Activated CD4-positive, alpha-beta T cell treated with anti-CD3 and anti-CD28 coated beads, Interleukin-10, Interleukin-2, amounts not matched to agents 100 ng/mL and 50 ng/mL, durations not matched to agents 16 hours and 8 hours (primary cell): ENCODE results near the gene CIT.
"Not testable (repeated sequence)": the region's sequence is repeated elsewhere in the genome, so short reads cannot be mapped to it uniquely, and the experiment has no call there.

Experiments used
- DNase-seq: peaks from one replicate; pipeline ENCODE4 v3.0.0-alpha.2; 2020

The CIT gene

DNA sequence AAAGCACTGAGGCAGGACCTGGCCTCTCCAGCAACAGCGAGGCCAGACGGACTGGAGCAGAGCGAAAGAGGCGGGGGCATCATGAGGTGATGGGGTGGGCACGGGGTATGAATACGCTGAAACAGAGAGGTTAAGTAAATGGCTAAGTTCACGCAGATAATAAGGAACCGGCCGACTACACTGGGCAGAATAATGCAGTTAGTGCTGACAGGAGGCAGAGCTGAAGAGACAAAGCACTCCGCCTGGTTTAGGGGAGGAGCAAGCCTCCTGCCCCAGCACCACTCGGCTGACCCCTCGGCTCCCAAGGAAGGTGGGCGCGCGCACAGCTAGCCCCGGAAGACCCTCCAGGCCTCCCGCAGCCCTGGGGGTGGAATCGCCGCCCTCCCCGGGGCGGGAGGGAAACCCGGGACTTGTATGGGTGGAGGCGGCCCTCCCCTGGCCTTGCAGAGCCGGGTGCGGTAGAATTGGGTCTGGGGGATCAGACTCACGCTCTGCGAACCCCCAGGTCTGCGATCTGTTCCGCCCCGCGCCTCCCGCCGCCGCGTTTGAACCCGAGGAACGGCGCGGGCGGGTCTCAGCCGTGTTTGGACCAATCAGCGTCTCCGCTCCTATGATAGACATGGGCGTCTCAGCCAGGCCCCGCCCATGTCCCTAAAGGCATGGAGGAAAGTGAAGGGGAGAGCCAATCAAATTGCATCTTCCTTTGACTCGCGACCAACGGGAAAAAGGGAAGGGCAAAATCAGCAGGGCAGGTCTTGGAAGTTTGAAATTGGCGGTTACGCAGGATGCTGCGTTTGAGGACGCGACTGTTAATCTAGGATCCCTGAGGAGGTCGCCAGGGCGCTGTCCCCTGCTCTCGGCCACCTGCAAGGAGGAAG, at the start of gene CIT:
CIT (minus strand) TSS at position 560 of the 878 bp plus-strand sequence. CDS start 1,152 bp downstream, outside the sequence.
- DNase-seq = peak; percentile 95

GRCh38 chr12:119925269-119925668, 48.1 kb upstream of the CIT start:
- no peak for DNase-seq

DNA sequence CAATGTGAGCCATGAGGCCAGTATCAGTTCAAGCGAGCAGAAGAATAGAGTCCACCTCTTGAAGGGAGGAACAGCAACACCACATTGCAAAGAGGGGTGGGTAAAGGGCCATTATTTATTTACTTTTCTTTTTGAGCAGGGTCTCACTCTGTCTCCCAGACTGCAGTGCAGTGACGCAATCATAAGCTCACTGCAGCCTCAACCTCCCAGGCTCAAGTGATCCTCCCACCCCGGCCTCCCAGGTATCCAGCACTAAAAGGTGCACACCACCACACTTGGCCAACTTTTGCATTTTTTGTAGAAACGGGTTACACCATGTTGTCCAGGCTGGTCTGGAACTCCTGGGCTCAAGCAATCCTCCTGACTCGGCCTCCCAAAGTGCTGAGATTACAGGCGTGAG, 42.9 kb upstream of the CIT start:
- no peak for DNase-seq

- no peak for DNase-seq
Observed at GRCh38 chr12:119915894-119916510, 38.9 kb upstream of the CIT start.

DNA sequence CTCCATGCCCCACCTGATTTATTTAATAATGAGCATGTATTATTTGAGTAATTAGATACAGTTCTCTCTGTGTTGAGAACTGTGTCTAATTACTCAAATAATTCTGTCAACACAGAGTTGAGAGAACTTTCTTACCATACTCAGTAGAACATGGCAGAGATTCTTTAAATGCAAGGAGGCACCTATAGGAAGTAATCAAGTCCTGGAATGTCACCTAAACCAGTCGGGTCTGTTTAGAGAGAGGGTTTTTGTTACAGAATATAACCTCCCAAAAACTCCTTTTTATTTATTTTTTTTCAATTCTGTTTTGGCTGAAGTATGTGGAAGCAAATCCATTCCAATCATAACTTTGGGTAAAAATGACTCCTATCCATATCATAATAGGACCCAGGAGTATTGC, 37.5 kb upstream of the CIT start:
- no peak for DNase-seq

DNA sequence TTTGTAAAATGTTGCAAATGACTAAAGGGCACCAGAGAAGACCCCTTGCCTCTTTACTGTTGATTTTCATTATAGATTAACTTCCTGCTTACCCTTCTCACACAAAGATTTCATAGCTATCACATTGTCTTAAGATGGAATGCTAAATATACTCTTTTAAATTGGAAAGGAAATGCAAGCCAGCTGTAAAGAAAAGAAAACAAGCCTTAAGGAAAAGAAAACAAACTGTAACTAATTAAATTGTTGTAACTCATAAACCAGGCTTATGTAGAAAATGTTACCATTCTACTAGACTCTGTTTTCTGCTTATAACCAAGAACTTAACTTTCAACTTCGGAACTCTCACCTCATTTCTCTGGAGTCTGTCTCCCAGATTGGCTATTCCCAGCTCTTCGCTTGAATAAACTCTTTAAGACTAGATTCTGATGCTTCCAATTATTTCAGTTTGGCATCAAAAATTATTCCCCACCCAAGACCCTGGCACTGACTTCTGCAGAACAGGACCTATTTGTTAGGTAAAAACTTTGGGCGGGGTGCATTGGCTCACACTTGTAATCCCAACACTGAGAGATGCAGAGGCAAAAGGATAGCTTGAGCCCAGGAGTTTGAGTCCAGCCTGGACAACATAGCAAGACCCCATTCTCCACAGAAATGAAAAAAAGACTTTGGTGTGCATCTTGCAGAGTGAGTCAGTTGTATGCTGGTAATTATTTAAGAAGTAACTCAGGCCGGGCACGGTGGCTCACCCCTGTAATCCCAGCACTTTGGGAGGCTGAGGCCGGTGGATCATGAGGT, 36.6 kb upstream of the CIT start:
- DNase-seq = no peak

DNA sequence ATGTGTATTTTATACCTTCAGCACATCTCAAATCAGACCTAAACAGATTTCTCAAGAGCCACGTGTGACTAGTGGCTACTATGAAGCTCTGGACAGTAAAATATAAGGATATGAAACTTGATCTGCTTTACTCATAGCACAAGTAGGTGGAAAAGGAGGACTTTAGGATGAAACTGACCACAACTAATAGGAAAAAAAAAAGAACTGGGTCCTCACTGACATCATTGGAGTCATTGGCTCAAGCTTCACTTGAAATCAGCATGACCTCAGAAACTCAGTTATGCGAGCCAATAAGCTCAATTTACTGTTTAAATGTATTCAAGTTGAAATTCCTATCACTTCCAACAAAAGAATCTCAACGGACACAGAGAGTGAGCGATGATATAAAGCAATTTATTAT, 34.1 kb upstream of the CIT start:
- DNase-seq = no peak

GRCh38 chr12:119910586-119910985, 33.5 kb upstream of the CIT start:
- DNase-seq = no peak

GRCh38 chr12:119902084-119902509, 25.0 kb upstream of the CIT start:
- peak; percentile 84 for DNase-seq

- DNase-seq = no peak
Observed at GRCh38 chr12:119901670-119902069, 24.6 kb upstream of the CIT start.

- DNase-seq = no peak
Observed at GRCh38 chr12:119894916-119895315, 17.8 kb upstream of the CIT start.

GRCh38 chr12:119892611-119893010, 15.5 kb upstream of the CIT start:
- not testable (repeated sequence) for DNase-seq

GRCh38 chr12:119885549-119885948, 8.4 kb upstream of the CIT start:
- no peak for DNase-seq

- not testable (repeated sequence) for DNase-seq
Observed at GRCh38 chr12:119883791-119884190, 6.7 kb upstream of the CIT start.

GRCh38 chr12:119883237-119883636, 6.1 kb upstream of the CIT start:
- no peak for DNase-seq

DNA sequence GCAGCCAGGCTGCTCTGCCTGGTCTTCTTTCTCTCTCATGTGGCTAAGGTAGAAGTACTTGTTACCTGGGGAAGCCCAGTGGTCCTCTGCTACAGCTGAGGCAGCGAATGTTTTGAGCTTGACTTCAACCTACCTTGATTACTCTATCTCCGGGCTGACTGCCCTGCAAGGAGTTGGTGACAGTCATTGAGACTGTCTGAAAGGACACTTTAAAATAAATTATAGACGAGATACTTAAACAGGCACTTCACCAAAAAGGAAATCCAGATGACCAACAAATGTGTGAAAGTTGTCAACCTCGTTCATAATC, 474 bp upstream of the CIT start:
- no peak for DNase-seq

- DNase-seq = no peak
Observed at GRCh38 chr12:119870457-119870856, 6.7 kb downstream of the CIT start.

GRCh38 chr12:119869720-119870119, 7.4 kb downstream of the CIT start:
- no peak for DNase-seq

DNA sequence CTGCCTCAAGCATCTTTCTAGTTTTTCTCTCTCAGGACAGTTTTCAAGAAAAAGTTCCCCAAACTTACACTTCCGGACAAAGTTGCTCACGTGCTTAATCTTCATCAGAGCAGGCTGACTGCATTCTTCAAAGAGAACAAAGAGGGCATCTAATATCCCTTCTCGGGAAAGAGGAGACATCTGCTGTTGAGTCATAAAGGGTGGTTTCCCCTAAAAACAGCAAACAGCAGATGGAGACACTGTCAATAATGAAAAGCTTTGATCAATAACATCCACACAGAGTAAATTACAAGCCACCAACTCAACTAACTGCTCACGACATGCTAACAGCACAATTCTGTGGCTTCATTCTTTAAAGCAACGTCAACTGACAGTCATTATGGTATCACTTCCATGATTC, 8.1 kb downstream of the CIT start:
- no peak for DNase-seq

- DNase-seq = no peak
Observed at GRCh38 chr12:119864591-119864990, 12.5 kb downstream of the CIT start.

DNA sequence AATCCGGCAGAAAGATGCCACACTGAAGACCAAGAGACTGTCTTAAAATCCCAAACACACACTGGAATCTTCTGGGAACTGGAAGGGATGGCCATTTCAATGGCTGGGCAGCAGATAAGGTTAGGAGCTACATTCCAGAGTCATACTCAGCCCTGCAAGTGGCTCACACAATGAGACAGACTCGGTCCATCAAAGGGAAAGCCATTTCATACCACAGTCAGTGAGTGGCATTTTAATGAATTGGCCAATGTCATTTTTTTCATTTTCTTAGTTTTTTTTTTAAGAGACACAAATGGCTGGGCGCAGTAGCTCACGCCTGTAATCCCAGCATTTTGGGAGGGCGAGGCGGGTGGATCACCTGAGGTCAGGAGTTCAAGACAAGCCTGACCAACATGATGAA, 17.9 kb downstream of the CIT start:
- DNase-seq = no peak

GRCh38 chr12:119857041-119857591, 20.0 kb downstream of the CIT start:
- no peak for DNase-seq

GRCh38 chr12:119850330-119850729, 26.8 kb downstream of the CIT start:
- DNase-seq = no peak
